Measurements from ENCODE around the gene ANKRD52. TPM values are rescaled to one million over a fixed set of nuclear protein-coding genes. Genes with fewer than 3 reads are reported as not detected.

Gene ANKRD52
- total and polyA plus RNA-seq, 2 of the 8 experiments (the other 6 are each of a cell fraction or from before 2014, with no cell fraction given) = 14.0 to 36.3 TPM

DNA sequence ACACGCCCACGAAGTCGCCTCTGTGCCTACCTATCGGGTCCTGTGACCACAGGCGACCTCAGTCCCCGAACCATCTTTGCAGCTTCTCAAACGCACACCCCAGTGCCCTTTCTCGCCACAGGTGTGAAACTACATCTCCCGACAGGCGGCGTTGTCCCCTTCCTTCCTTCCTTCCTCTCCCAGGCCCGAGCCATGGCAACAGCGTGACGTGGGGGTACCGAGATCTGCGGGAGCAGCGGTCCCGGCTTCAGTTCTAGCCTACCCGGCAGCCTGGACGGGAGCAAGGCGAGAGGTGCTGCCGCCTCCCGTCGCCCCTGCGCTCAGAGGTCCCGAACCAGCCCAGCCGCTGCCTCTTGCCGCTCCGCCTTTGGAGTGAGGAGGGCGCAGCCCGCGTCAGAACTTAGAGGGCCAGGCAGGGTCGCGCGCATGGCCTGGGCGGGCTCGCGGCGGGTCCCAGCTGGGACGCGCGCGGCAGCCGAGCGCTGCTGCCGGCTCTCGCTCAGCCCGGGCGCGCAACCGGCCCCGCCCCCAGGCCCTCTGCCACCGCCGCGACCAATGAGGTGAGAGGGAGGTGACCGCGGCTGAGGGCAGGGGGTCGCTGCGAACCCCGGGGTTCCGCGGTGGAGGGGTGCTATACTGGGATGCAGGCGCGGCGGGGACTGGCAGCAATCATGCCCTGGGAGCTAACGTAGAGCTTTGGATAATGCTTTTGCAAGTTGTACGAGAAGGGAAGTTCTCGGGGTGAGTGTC, 8.7 kb upstream of the ANKRD52 start, which contains the start of gene COQ10A:
Gene COQ10A (plus strand): TSS at position 250 of the 750 bp plus-strand sequence. CDS start 177 bp downstream, at position 427.
- peak within 1 kb of the TSS; percentile 99; the same call in 1 of the 2 replicates for H2BK5ac ChIP-seq (ENCODE audit: low read depth, low read length)
- H3K18ac ChIP-seq (ENCODE audit: extremely low read depth, low read length) = peak within 1 kb of the TSS; percentile 93; the same call in 1 of the 2 replicates
- peaks cover 0 to 2% of the 10 kb centered on the region in 2 experiments for H4K20me1 ChIP-seq (replicated peaks in 1 of 2; ENCODE audit: control insufficient read depth in 1 of 2, insufficient read depth in 2 of 2, low read length in 2 of 2)
- H3K4ac ChIP-seq (replicated peaks; ENCODE audit: insufficient read length, low read depth, low read length) = no peak within 1 kb of the TSS
- WGBS, 2 experiments (ENCODE audit: extremely low coverage in 1 of 2, insufficient coverage in 1 of 2, insufficient read length in 1 of 2, insufficient replicate concordance in 2 of 2, low coverage in 1 of 2, low lambda C conversion rate in 2 of 2, missing lambda C conversion rate in 1 of 2) = 2% methylated on average over 64 of the region's 68 CpGs; no CpG with 5 or more reads in 1 of the 2 experiments
- H4K5ac ChIP-seq (ENCODE audit: insufficient read length, low read depth, low read length) = peak within 1 kb of the TSS; percentile 80
- no peak within 1 kb of the TSS for H3K14ac ChIP-seq (ENCODE audit: insufficient read length)
- CTCF ChIA-PET (ENCODE audit: partially characterized antibody) = interaction anchor here (0.5 to 3.4 kb wide), 28 partner anchors 8 to 387 kb away, joined by 3 to 20 read pairs (median 4); partner anchors contain the start of genes ANKRD52 and RNF41
- no peak within 1 kb of the TSS for H3K23ac ChIP-seq (ENCODE audit: insufficient read length)
- H3K4me1 ChIP-seq (replicated peaks in 1 of 4; ENCODE audit: control insufficient read depth in 3 of 4, insufficient read depth in 4 of 4, low read length in 3 of 4) = peaks cover 0 to 9% (median 3%) of the 10 kb centered on the region in 4 experiments; a peak in 4 of 7 replicates
- H2BK12ac ChIP-seq (ENCODE audit: low read depth, low read length) = peak within 1 kb of the TSS; percentile 27; the same call in 1 of the 2 replicates
- H3K27me3 ChIP-seq (replicated peaks in 1 of 4; ENCODE audit: control insufficient read depth in 3 of 4, extremely low read depth in 1 of 4, insufficient read depth in 3 of 4, low read length in 3 of 4) = no peaks in the 10 kb centered on the region
- no peaks in the 10 kb centered on the region for H3K9me3 ChIP-seq (ENCODE audit: insufficient read depth in 2 of 2, low read depth in 1 of 2, low read length in 1 of 2)
- POLR2A ChIA-PET (ENCODE audit: partially characterized antibody) = interaction anchor here (0.6 to 2.8 kb wide), 44 partner anchors 9 to 222 kb away, joined by 3 to 24 read pairs (median 4); partner anchors contain the start of genes ANKRD52, CS, ESYT1 and MYL6
- FAIRE-seq (no peak), DNase-seq (ENCODE audit: low read depth in 1 of 2, low spot score in 2 of 2) (peak; percentile 51 to 95)
- peak within 1 kb of the TSS; percentile 83 to 86 for H3K4me2 ChIP-seq (ENCODE audit: insufficient read depth in 1 of 2, low read depth in 2 of 2, low read length in 2 of 2)
- peaks cover 0 to 23% (median 4%) of the 10 kb centered on the region in 4 experiments; a peak in 3 of 8 replicates for H3K36me3 ChIP-seq (ENCODE audit: control insufficient read depth in 2 of 4, insufficient read depth in 4 of 4, low read length in 3 of 4)
- no peak within 1 kb of the TSS for H2BK20ac ChIP-seq (ENCODE audit: low read length)
- peak within 1 kb of the TSS; percentile 83 for H4K91ac ChIP-seq (replicated peaks; ENCODE audit: insufficient read length, low read length)
- H3K56ac ChIP-seq (replicated peaks; ENCODE audit: insufficient read length, low read depth, low read length) = no peak within 1 kb of the TSS
- H3K9ac ChIP-seq (replicated peaks in 1 of 4; ENCODE audit: extremely low read depth in 1 of 4, low read depth in 3 of 4, low read length in 3 of 4) = peak within 1 kb of the TSS; percentile 74 to 84 (median 84)
- no peak within 1 kb of the TSS; the same call in 1 of the 2 replicates for H2AK5ac ChIP-seq (ENCODE audit: low read depth, low read length)
- peak within 1 kb of the TSS; percentile 84 for H3K27ac ChIP-seq (ENCODE audit: low read depth, low read length)
- no peak within 1 kb of the TSS for H2BK120ac ChIP-seq (replicated peaks; ENCODE audit: low read depth, low read length)
- H3K79me2 ChIP-seq (ENCODE audit: control insufficient read depth in 1 of 2, insufficient read depth in 2 of 2, low read length in 2 of 2) = no peaks in the 10 kb centered on the region
- peaks cover 7% of the 10 kb centered on the region; the same call in 1 of the 2 replicates for H3K23me2 ChIP-seq (ENCODE audit: low read depth, low read length)
- H3K4me3 ChIP-seq (ENCODE audit: extremely low read depth in 1 of 4, insufficient read depth in 2 of 4, low read depth in 3 of 4, low read length in 4 of 4) = peak within 1 kb of the TSS; percentile 82 to 88 (median 87)
- peak within 1 kb of the TSS; percentile 96; the same call in 1 of the 2 replicates for H2BK15ac ChIP-seq (ENCODE audit: low read length)
- H4K8ac ChIP-seq (ENCODE audit: extremely low read depth, insufficient read depth, low read length) = peak within 1 kb of the TSS; percentile 77; the same call in 1 of the 2 replicates
- H2AFZ ChIP-seq (ENCODE audit: low read length) = peak within 1 kb of the TSS; percentile 72
- H3K79me1 ChIP-seq (ENCODE audit: low read depth, low read length) = no peaks in the 10 kb centered on the region
- TF ChIP-seq SP1 (IDR thresholded peaks at IDR 0.05; ENCODE audit: low read depth, low read length) (0 out of 2 replicates have a peak, but pooled peaks have one; percentile 12), CTBP2 (IDR thresholded peaks at IDR 0.05; ENCODE audit: borderline replicate concordance, insufficient read depth, insufficient read length, low read length) (no peak), HDAC2 (IDR thresholded peaks at IDR 0.05; ENCODE audit: borderline replicate concordance in 1 of 2, low read depth in 2 of 2, low read length in 2 of 2) (no peak; a peak in 1 of 4 replicates), TBP (IDR thresholded peaks at IDR 0.05; ENCODE audit: low read depth, low read length) (peak; percentile 83), PHF8 (conservative IDR thresholded peaks at IDR 0.05; ENCODE audit: low read depth, low read length) (peak; percentile 94), SIN3A (conservative IDR thresholded peaks at IDR 0.05 in 1 of 2, IDR thresholded peaks at IDR 0.05 in 1 of 2; ENCODE audit: low read depth in 1 of 2, low read length in 2 of 2) (no peak; a peak in 1 of 4 replicates), GABPA (IDR thresholded peaks at IDR 0.05; ENCODE audit: borderline replicate concordance, insufficient read depth, low read length) (no peak)

Measured in H1 (cell line).